DOHH2 (cell line): Measurements from ENCODE around the gene KLHL42.

Experiments
- H3F3A ChIP-seq: fragments of 200-600 bp; sonication (generic), shearing (Covaris generic); 2 replicates; pipeline ENCODE4 v1.6.0; 2016; ENCODE audit warnings: antibody characterized with exemption, mild to moderate bottlenecking; ENCODE audit not compliant: control insufficient read depth, insufficient read depth
- H3K27ac ChIP-seq: fragments of 200-600 bp; sonication (generic); 2 replicates; pipeline ENCODE4 v1.5.1; 2014; ENCODE audit warnings: low read depth, mild to moderate bottlenecking, low read length, moderate library complexity
- H3K27me3 ChIP-seq: fragments of 200-600 bp; sonication (generic); 2 replicates; pipeline ENCODE4 v1.6.1; 2014; ENCODE audit warnings: mild to moderate bottlenecking, low read length, mixed read lengths; ENCODE audit not compliant: control insufficient read depth
- H3K36me3 ChIP-seq: fragments of 200-600 bp; sonication (generic); 2 replicates; pipeline ENCODE4 v1.6.1; 2014; ENCODE audit warnings: mild to moderate bottlenecking, low read length, moderate library complexity, mixed read lengths; ENCODE audit not compliant: control insufficient read depth
- H3K4me1 ChIP-seq: fragments of 200-600 bp; sonication (generic); 2 replicates; pipeline ENCODE4 v1.6.1; 2014; ENCODE audit warnings: mild to moderate bottlenecking, low read length, mixed read lengths; ENCODE audit not compliant: control insufficient read depth
- H3K4me2 ChIP-seq: fragments of 200-600 bp; sonication (generic); 2 replicates; pipeline ENCODE4 v1.6.0; 2014; ENCODE audit warnings: mild to moderate bottlenecking, low read length, moderate library complexity
- H3K4me3 ChIP-seq: fragments of 200-600 bp; sonication (generic); 2 replicates; pipeline ENCODE4 v1.5.1; 2014; ENCODE audit warnings: mild to moderate bottlenecking, low read length, mixed read lengths
- H3K79me2 ChIP-seq: fragments of 200-600 bp; sonication (generic); 2 replicates; pipeline ENCODE4 v1.6.1; 2014; ENCODE audit warnings: mild to moderate bottlenecking, low read length, mixed read lengths; ENCODE audit not compliant: control insufficient read depth
- H3K9me2 ChIP-seq: fragments of 200-600 bp; sonication (generic); replicated peaks from 2 replicates; pipeline ENCODE4 v1.6.1; 2014; ENCODE audit warnings: mild to moderate bottlenecking, low read length, mixed read lengths; ENCODE audit not compliant: control insufficient read depth
- H3K9me3 ChIP-seq: fragments of 200-600 bp; sonication (generic); 2 replicates; pipeline ENCODE4 v1.6.1; 2014; ENCODE audit warnings: antibody characterized with exemption, low read length, mixed read lengths; ENCODE audit not compliant: control insufficient read depth, insufficient read depth
- H4K20me1 ChIP-seq: fragments of 200-600 bp; sonication (generic); 2 replicates; pipeline ENCODE4 v1.6.0; 2014; ENCODE audit warnings: low read depth, mild to moderate bottlenecking, antibody characterized with exemption, low read length, moderate library complexity; ENCODE audit not compliant: control insufficient read depth, insufficient read depth
- EZH2phosphoT487 ChIP-seq: fragments of 200-600 bp; sonication (generic); IDR thresholded peaks from 2 replicates; pipeline ENCODE4 v1.6.1; 2017; ENCODE audit warnings: borderline replicate concordance, mild to moderate bottlenecking, antibody characterized with exemption, low read length, moderate library complexity, mixed read lengths
- TF ChIP-seq, protein P1 (sequence below): fragments of 200-600 bp; sonication (generic); IDR thresholded peaks from one replicate; pipeline ENCODE4 v1.5.1; 2014; ENCODE audit warnings: antibody characterized with exemption, mild to moderate bottlenecking, low read depth, low read length; ENCODE audit not compliant: poor library complexity, severe bottlenecking

Gene KLHL42

DNA sequence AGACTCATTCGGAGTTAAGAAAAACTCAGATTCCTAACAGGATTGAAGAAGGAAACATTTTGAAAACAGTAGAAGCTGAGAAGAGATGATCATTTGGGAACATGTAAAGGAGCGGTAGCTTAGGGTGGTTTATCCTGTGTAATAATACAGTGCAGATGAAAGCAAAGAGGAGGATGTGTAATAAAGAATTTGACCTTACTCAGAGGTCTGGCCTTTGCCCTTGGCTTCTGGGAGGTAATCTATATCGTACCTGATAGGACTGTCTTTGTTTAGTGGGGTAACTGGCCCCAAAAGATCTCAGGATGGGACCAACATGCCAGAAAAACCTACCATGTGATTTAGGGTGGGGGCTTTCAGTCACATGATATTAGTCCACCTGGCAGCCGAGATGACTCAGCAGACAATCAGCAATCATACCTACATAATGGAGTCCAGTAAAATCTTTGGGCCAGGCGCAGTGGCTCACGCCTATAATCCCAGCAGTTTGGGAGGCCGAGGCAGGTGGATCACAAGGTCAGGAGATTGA is 23.3 kb upstream of the KLHL42 start:
- Histone ChIP-seq H4K20me1 (no peaks in the 10 kb centered on the region), H3F3A (no peaks in the 10 kb centered on the region), H3K4me1 (no peaks in the 10 kb centered on the region), H3K27ac (no peak overlapping the region), H3K27me3 (no peaks in the 10 kb centered on the region), H3K79me2 (no peaks in the 10 kb centered on the region), H3K36me3 (peaks cover 30% of the 10 kb centered on the region), H3K9me2 (no peaks in the 10 kb centered on the region), H3K4me2 (no peak overlapping the region), H3K4me3 (no peak overlapping the region), H3K9me3 (no peaks in the 10 kb centered on the region)
- TF ChIP-seq, protein P1, sequence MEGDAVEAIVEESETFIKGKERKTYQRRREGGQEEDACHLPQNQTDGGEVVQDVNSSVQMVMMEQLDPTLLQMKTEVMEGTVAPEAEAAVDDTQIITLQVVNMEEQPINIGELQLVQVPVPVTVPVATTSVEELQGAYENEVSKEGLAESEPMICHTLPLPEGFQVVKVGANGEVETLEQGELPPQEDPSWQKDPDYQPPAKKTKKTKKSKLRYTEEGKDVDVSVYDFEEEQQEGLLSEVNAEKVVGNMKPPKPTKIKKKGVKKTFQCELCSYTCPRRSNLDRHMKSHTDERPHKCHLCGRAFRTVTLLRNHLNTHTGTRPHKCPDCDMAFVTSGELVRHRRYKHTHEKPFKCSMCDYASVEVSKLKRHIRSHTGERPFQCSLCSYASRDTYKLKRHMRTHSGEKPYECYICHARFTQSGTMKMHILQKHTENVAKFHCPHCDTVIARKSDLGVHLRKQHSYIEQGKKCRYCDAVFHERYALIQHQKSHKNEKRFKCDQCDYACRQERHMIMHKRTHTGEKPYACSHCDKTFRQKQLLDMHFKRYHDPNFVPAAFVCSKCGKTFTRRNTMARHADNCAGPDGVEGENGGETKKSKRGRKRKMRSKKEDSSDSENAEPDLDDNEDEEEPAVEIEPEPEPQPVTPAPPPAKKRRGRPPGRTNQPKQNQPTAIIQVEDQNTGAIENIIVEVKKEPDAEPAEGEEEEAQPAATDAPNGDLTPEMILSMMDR: no peak
- TF ChIP-seq EZH2phosphoT487: no peak

DNA sequence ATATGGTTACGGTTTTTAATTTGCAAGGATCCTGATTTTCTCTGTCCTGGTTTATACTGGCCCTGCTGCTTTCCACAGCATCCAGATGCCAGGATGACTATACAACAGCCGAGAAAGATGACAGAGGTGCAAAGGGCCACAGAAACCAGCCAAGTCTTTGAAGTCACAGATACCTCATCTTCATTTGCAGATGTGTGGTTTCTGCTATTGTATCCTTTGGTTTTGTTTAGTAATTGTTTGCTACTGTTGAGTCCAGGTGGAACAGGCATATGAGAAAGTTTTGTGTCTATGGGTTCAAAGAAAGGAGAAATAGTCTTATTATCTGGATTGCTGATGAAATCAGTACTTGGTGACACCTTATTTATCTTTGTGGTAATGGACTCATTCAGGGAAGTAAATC is 17.3 kb upstream of the KLHL42 start:
- Histone ChIP-seq H3K79me2 (no peaks in the 10 kb centered on the region), H4K20me1 (no peaks in the 10 kb centered on the region), H3K36me3 (no peaks in the 10 kb centered on the region), H3K4me1 (no peaks in the 10 kb centered on the region), H3K4me2 (no peak overlapping the region), H3K27me3 (no peaks in the 10 kb centered on the region), H3K9me3 (no peaks in the 10 kb centered on the region), H3K9me2 (no peaks in the 10 kb centered on the region), H3K27ac (no peak overlapping the region), H3F3A (no peaks in the 10 kb centered on the region), H3K4me3 (no peak overlapping the region)
- TF ChIP-seq, protein P1: no peak
- TF ChIP-seq EZH2phosphoT487: no peak

DNA sequence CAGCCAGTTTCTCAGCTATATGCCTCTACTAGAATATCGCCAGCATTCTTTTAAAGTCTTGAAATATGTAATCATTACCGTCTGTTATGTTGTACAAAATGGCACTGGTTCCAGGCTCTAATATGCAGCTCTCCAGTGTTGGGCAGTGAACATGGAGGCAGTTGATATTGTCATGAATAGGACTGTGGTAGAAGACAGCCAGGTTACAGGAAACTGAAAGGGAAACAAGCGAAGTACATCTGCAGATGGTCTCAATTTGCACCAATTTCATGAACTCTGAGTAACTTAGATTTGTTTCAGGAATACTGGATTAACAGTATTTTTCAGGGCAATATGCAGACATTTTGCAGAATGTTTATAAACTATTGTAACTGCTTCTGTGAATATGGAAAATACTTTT is 13.4 kb upstream of the KLHL42 start:
- Histone ChIP-seq H3K9me3 (no peaks in the 10 kb centered on the region), H4K20me1 (no peaks in the 10 kb centered on the region), H3K4me2 (no peak overlapping the region), H3K27ac (no peak overlapping the region), H3K4me1 (no peaks in the 10 kb centered on the region), H3K79me2 (no peaks in the 10 kb centered on the region), H3K4me3 (no peak overlapping the region), H3K27me3 (no peaks in the 10 kb centered on the region), H3K9me2 (no peaks in the 10 kb centered on the region), H3F3A (no peaks in the 10 kb centered on the region), H3K36me3 (no peaks in the 10 kb centered on the region)
- TF ChIP-seq, protein P1: no peak
- no peak for TF ChIP-seq EZH2phosphoT487
